GM12873 (cell line): ENCODE data around the gene AOC2.

ENCODE experiments used
- CTCF ChIP-seq: IDR thresholded peaks from 2 replicates; pipeline ENCODE4 v1.5.1; 2012; ENCODE audit warnings: low read depth, mild to moderate bottlenecking, moderate library complexity, low read length, control low read depth; ENCODE audit not compliant: insufficient read depth; ENCODE audit errors: missing control alignments

AOC2 gene

GRCh38 chr17:42853004-42853403 lies 8.6 kb downstream of the AOC2 start:
- TF ChIP-seq CTCF, result no peak

- TF ChIP-seq CTCF, result no peak
Measured at GRCh38 chr17:42853597-42853967, 9.2 kb downstream of the AOC2 start.

GRCh38 chr17:42853968-42854790 lies 9.8 kb downstream of the AOC2 start:
- no peak for TF ChIP-seq CTCF

GRCh38 chr17:42855048-42855596 lies 10.7 kb downstream of the AOC2 start:
- no peak for TF ChIP-seq CTCF

- TF ChIP-seq CTCF, result no peak
Measured at GRCh38 chr17:42857389-42857788, 13.0 kb downstream of the AOC2 start.

GRCh38 chr17:42865638-42866094 lies 21.3 kb downstream of the AOC2 start:
- TF ChIP-seq CTCF, result no peak

- no peak for TF ChIP-seq CTCF
Measured at GRCh38 chr17:42866216-42866615, 21.8 kb downstream of the AOC2 start.
